PC-9 (cell line): ENCODE measurements around the gene CEP350. TPM values are rescaled to one million over a fixed set of nuclear protein-coding genes. Genes with fewer than 3 reads are reported as not detected.

Experiments
- BruUV-seq: library from RNA; stranded (reverse); fragments of 400-500 nt; replicated peaks from 2 replicates; lab custom pipeline; 2021; lab: Mats Ljungman, UMichigan
- CTCF ChIA-PET: fragments of 300-600 bp; sonication (Branson Sonifier 250); formaldehyde crosslinking; loops from one replicate; lab custom pipeline; 2022; ENCODE audit warnings: antibody characterized with exemption; lab: Charles Lee
- POLR2A ChIA-PET: fragments of 300-600 bp; sonication (Branson Sonifier 250); formaldehyde crosslinking; loops from one replicate; lab custom pipeline; 2022; ENCODE audit warnings: antibody characterized with exemption; ENCODE audit not compliant: unreplicated experiment; lab: Charles Lee
- DNase-seq, 2 experiments: peaks; one replicate each; pipeline versions ENCODE4 v3.0.0 to v3.0.0-alpha.2; 2015 to 2022; ENCODE audit warnings: mixed read lengths in 1 of 2
- H2AFZ ChIP-seq: fragments of 200-600 bp; sonication (generic); 2 replicates; pipeline ENCODE4 v1.8.1; 2017; ENCODE audit warnings: antibody characterized with exemption
- H3F3A ChIP-seq: fragments of 200-600 bp; sonication (generic); 2 replicates; pipeline ENCODE4 v1.8.1; 2017; ENCODE audit warnings: antibody characterized with exemption, mild to moderate bottlenecking, low read depth; ENCODE audit not compliant: insufficient read depth
- H3K27ac ChIP-seq: fragments of 200-600 bp; sonication (generic); 2 replicates; pipeline ENCODE4 v1.6.1; 2016; ENCODE audit warnings: mixed run types
- H3K27me3 ChIP-seq: fragments of 200-600 bp; sonication (generic); 2 replicates; pipeline ENCODE4 v1.6.1; 2016; ENCODE audit warnings: low read depth, mixed run types; ENCODE audit not compliant: insufficient read depth
- H3K36me3 ChIP-seq: fragments of 200-600 bp; sonication (generic); 2 replicates; pipeline ENCODE4 v1.6.1; 2016; ENCODE audit warnings: low read depth, mixed run types
- H3K4me1 ChIP-seq: fragments of 200-600 bp; sonication (generic); replicated peaks from 2 replicates; pipeline ENCODE4 v1.6.1; 2016; ENCODE audit warnings: mixed run types; ENCODE audit not compliant: insufficient read depth
- H3K4me2 ChIP-seq: fragments of 200-600 bp; sonication (generic); 2 replicates; pipeline ENCODE4 v1.6.1; 2017; ENCODE audit warnings: mixed run types
- H3K4me3 ChIP-seq: fragments of 200-600 bp; sonication (generic); 2 replicates; pipeline ENCODE4 v1.6.1; 2016; ENCODE audit warnings: mixed run types
- H3K79me2 ChIP-seq: fragments of 200-600 bp; sonication (generic); 2 replicates; pipeline ENCODE4 v1.6.1; 2017; ENCODE audit warnings: low read depth, mixed run types
- H3K9me2 ChIP-seq: fragments of 200-600 bp; sonication (generic); 2 replicates; pipeline ENCODE4 v1.8.1; 2017; ENCODE audit warnings: mild to moderate bottlenecking; ENCODE audit not compliant: insufficient read depth
- H3K9me3 ChIP-seq: fragments of 200-600 bp; sonication (generic); 2 replicates; pipeline ENCODE4 v1.8.1; 2016; ENCODE audit warnings: low read depth; ENCODE audit not compliant: insufficient read depth
- H4K20me1 ChIP-seq: fragments of 200-600 bp; sonication (generic); 2 replicates; pipeline ENCODE4 v1.8.1; 2017; ENCODE audit not compliant: insufficient read depth
- EZH2 ChIP-seq: fragments of 200-600 bp; sonication (generic); IDR thresholded peaks from 2 replicates; pipeline ENCODE4 v1.8.0; 2017; ENCODE audit warnings: antibody characterized with exemption, low read depth
- intact Hi-C: fragments of 100-400 bp; cut with micrococcal nuclease; formaldehyde crosslinking; loops from one replicate; pipeline ENCODE4 v1.10.0; 2022; ENCODE audit not compliant: unreplicated experiment
- total RNA-seq: library from RNA; stranded (reverse); gene quantifications from 2 replicates; pipeline ENCODE4 v1.2.3, GENCODE V29; 2021
- TF ChIP-seq, protein P1 (sequence below): fragments of 200-600 bp; sonication (generic); conservative IDR thresholded peaks from 2 replicates; pipeline ENCODE4 v1.6.1; 2017; ENCODE audit warnings: mixed run types, antibody characterized with exemption, mild to moderate bottlenecking, moderate library complexity

CEP350 gene
- total RNA-seq, 1 experiment from 2014 or later = 30.6 TPM

DNA sequence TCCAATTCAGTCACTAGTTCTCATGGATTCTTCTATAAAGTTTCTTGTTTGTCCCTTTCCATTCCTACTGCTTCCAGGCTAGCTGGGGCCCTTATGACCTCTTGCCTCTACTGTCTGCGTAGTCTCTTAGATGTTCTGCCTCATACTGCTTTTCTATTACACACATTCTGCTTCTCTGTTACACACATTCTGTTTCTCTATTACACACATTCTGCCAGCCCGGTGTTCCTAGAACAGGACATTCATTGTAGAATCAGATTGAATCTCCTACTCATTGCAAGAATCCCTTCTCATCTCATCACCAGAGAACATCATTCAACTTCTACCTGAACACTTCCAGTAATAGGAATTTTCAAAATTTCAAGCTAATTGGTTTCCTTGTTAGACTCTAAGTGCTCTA is 130.7 kb downstream of the CEP350 start:
- no peak overlapping the region for H3K4me2 ChIP-seq
- no peaks in the 10 kb centered on the region for H3K9me2 ChIP-seq
- peaks cover 5% of the 10 kb centered on the region; the same call in 1 of the 2 replicates for H3F3A ChIP-seq
- H3K4me3 ChIP-seq = no peak overlapping the region
- H2AFZ ChIP-seq = no peak overlapping the region
- no peaks in the 10 kb centered on the region for H3K79me2 ChIP-seq
- intact Hi-C loops = no loop called here
- no TSS peak for BruUV-seq
- H3K27me3 ChIP-seq = no peaks in the 10 kb centered on the region
- no peaks in the 10 kb centered on the region for H3K9me3 ChIP-seq
- POLR2A ChIA-PET = interaction anchor here (0.7 kb wide), 1 partner anchor 60 kb away, joined by 3 read pairs; no protein-coding TSS in a partner anchor
- peaks cover 4% of the 10 kb centered on the region; the same call in 1 of the 2 replicates for H3K4me1 ChIP-seq
- no peak for DNase-seq
- TF ChIP-seq, protein P1, sequence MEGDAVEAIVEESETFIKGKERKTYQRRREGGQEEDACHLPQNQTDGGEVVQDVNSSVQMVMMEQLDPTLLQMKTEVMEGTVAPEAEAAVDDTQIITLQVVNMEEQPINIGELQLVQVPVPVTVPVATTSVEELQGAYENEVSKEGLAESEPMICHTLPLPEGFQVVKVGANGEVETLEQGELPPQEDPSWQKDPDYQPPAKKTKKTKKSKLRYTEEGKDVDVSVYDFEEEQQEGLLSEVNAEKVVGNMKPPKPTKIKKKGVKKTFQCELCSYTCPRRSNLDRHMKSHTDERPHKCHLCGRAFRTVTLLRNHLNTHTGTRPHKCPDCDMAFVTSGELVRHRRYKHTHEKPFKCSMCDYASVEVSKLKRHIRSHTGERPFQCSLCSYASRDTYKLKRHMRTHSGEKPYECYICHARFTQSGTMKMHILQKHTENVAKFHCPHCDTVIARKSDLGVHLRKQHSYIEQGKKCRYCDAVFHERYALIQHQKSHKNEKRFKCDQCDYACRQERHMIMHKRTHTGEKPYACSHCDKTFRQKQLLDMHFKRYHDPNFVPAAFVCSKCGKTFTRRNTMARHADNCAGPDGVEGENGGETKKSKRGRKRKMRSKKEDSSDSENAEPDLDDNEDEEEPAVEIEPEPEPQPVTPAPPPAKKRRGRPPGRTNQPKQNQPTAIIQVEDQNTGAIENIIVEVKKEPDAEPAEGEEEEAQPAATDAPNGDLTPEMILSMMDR = no peak
- no peak for TF ChIP-seq EZH2
- no peaks in the 10 kb centered on the region for H4K20me1 ChIP-seq
- CTCF ChIA-PET = no interaction called here
- H3K36me3 ChIP-seq = peaks cover 15% of the 10 kb centered on the region; the same call in 1 of the 2 replicates
- no peak overlapping the region for H3K27ac ChIP-seq

DNA sequence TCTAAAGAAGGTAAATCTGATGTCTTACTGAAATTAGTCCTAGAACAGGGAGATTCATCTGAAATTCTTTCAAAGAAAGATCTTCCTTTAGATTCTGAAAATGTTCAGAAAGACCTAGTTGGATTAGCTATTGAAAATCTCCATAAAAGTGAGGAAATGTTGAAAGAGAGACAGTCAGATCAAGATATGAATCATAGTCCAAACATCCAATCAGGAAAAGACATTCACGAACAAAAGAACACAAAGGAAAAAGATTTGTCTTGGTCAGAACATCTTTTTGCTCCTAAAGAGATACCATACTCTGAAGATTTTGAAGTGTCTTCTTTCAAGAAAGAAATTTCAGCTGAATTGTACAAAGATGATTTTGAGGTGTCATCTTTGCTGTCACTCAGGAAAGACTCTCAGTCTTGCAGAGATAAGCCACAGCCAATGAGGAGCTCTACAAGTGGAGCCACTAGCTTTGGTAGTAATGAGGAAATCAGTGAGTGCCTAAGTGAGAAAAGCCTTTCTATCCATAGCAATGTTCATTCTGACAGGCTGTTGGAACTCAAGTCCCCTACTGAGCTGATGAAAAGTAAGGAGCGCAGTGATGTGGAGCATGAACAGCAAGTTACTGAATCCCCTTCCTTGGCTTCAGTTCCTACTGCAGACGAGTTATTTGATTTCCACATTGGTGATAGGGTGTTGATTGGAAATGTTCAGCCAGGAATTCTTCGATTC is 138.5 kb downstream of the CEP350 start:
- POLR2A ChIA-PET = no interaction called here
- no peak overlapping the region for H2AFZ ChIP-seq
- H3K9me2 ChIP-seq = no peaks in the 10 kb centered on the region
- no peak overlapping the region for H3K27ac ChIP-seq
- CTCF ChIA-PET = no interaction called here
- H3K4me3 ChIP-seq = no peak overlapping the region
- H3K4me1 ChIP-seq = peaks cover 12% of the 10 kb centered on the region
- H3K4me2 ChIP-seq = no peak overlapping the region
- intact Hi-C loops = no loop called here
- peaks cover 46% of the 10 kb centered on the region for H3K36me3 ChIP-seq
- no peaks in the 10 kb centered on the region for H3K27me3 ChIP-seq
- H3F3A ChIP-seq = peaks cover 19% of the 10 kb centered on the region
- H3K9me3 ChIP-seq = no peaks in the 10 kb centered on the region
- no peaks in the 10 kb centered on the region for H3K79me2 ChIP-seq
- no peaks in the 10 kb centered on the region for H4K20me1 ChIP-seq
- BruUV-seq = no TSS peak
- TF ChIP-seq, protein P1 = no peak
- TF ChIP-seq EZH2 = no peak
- no peak for DNase-seq

DNA sequence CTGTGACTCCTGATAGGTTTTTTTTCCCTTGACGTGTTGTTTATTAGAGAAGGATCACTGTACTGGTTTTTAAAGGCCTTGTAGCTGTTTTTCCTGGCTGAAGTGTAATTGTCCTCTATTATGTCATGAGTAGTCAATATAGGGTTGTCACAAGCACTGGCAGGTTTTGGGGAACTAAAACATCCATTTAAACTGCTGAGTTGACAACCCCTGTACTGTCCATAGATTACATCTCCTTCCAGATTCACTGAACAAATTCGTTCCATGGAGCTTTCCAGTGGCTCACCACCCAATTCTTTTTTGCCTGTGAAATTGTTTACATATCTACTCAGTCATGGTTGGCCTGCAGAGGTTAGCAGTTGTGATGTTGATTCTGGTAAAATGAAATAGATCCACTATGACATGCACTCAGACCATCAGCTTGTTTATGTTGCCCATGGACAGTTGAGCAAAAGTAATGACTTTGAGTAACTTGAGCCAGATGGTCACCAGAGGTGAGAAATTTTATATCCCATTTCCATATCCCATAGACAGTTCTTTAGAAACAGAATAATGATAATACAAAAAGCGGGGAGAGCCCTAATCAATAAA is 140.2 kb downstream of the CEP350 start:
- Histone ChIP-seq H3K36me3 (peaks cover 42% of the 10 kb centered on the region), H3K4me1 (peaks cover 25% of the 10 kb centered on the region), H4K20me1 (no peaks in the 10 kb centered on the region), H3K79me2 (no peaks in the 10 kb centered on the region), H3K9me3 (no peaks in the 10 kb centered on the region), H3F3A (peaks cover 33% of the 10 kb centered on the region), H3K4me2 (no peak overlapping the region), H3K4me3 (no peak overlapping the region), H3K9me2 (no peaks in the 10 kb centered on the region), H2AFZ (no peak overlapping the region), H3K27ac (no peak overlapping the region), H3K27me3 (no peaks in the 10 kb centered on the region)
- POLR2A ChIA-PET = no interaction called here
- intact Hi-C loops = loop anchor here (5.0 kb wide), 1 partner anchor 58 kb away; the partner anchor contains the start of gene QSOX1
- TF ChIP-seq EZH2 = no peak
- TF ChIP-seq, protein P1 = no peak
- no TSS peak for BruUV-seq
- DNase-seq = no peak
- CTCF ChIA-PET = no interaction called here
